ENCODE measurements around the gene ARHGEF28.

DNA sequence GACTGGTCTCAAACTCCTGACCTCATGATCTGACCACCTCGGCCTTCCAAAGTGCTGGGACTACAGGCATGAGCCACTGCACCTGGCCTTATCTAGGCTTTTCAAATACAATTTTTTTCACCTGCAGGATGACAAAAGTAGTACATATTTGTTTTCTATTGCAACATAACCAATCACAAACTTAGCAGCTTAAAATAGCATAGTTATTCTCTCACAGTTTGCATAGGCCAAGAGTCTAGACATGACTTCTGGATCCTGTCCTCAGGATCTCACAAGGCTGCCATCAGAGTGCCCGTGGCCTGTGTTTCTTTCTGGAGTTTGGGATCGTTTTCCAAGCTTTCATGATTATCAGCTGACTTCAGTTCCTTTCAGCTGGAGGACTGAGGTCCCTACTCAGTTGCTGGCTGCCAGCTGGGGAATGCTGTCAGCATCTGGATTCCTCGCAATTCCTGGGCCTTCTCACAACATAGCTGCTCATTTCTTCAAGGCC, 348.9 kb downstream of the ARHGEF28 start:
- TF ChIP-seq CTCF (IDR thresholded peaks at IDR 0.05) (no peak), POLR2A (IDR thresholded peaks at IDR 0.05) (no peak)
